Gastroesophageal sphincter (tissue), 4 donors: Measurements from ENCODE around the gene PCDHB9. TPM values are rescaled to one million over a fixed set of nuclear protein-coding genes. Genes with fewer than 3 reads are reported as not detected.
A peak's percentile ranks its signal among the peaks of the same experiment; 100 is the strongest.
"Not testable (repeated sequence)": the region's sequence is repeated elsewhere in the genome, so short reads cannot be mapped to it uniquely, and the experiment has no call there.

Experiments
- ATAC-seq: fragments of 150-250 bp; one replicate; pipeline ENCODE4 v1.9.1; 2016; ENCODE audit warnings: mild to moderate bottlenecking, moderate library complexity
- H3K27ac ChIP-seq, 4 donors: fragments of 200-600 bp; sonication (generic) in 3 of 4; 1 replicate in 3 of 4; 2 replicates in 1 of 4; pipeline ENCODE4 v1.5.1; 2016 to 2019
- H3K27me3 ChIP-seq: fragments of 200-600 bp; sonication (generic); one replicate; pipeline ENCODE4 v1.5.1; 2019
- H3K36me3 ChIP-seq, 2 donors: fragments of 200-600 bp; sonication (generic); one replicate each; pipeline ENCODE4 v1.5.1; 2019; ENCODE audit warnings: control low read depth in 1 of 2
- H3K4me1 ChIP-seq, 3 donors: fragments of 200-600 bp; sonication (generic); 1 replicate in 2 of 3; 2 replicates in 1 of 3; pipeline ENCODE4 v1.5.1; 2016 to 2019; ENCODE audit warnings: control low read depth in 2 of 3
- H3K4me3 ChIP-seq, 2 donors: fragments of 200-600 bp; sonication (generic); one replicate each; pipeline ENCODE4 v1.5.1; 2019; ENCODE audit warnings: mild to moderate bottlenecking in 1 of 2, moderate library complexity in 1 of 2
- H3K9me3 ChIP-seq, 3 donors: fragments of 200-600 bp; sonication (generic); one replicate each; pipeline ENCODE4 v1.5.1; 2017 to 2019; ENCODE audit warnings: control low read depth in 2 of 3
- CTCF ChIP-seq, 4 experiments: fragments of 200-600 bp in 2 of 4; fragments of 450-650 bp in 2 of 4; sonication (generic) in 1 of 4; IDR thresholded peaks; one replicate each; pipeline ENCODE4 v1.5.1; 2017 to 2019; ENCODE audit warnings: antibody characterized with exemption in 4 of 4, mild to moderate bottlenecking in 2 of 4, moderate library complexity in 2 of 4
- EP300 ChIP-seq: sonication (generic); formaldehyde crosslinking; IDR thresholded peaks from one replicate; pipeline ENCODE4 v1.6.1; 2017; ENCODE audit warnings: antibody characterized with exemption, mild to moderate bottlenecking
- POLR2A ChIP-seq, 2 donors: fragments of 450-650 bp; IDR thresholded peaks; one replicate each; pipeline ENCODE4 v1.6.1; 2017; ENCODE audit warnings: antibody characterized with exemption in 2 of 2, mild to moderate bottlenecking in 2 of 2, moderate library complexity in 1 of 2
- POLR2AphosphoS5 ChIP-seq: sonication (generic); formaldehyde crosslinking; IDR thresholded peaks from one replicate; pipeline ENCODE4 v1.6.1; 2017; ENCODE audit warnings: antibody characterized with exemption
- WGBS, 2 donors: methylation state at CpG; one replicate each; pipeline ENCODE4 v1.1.5; 2018; ENCODE audit warnings: low coverage in 1 of 2; 5-methylcytosine and 5-hydroxymethylcytosine counted together
- total RNA-seq, 4 donors: library from RNA; depleted of rRNA; stranded (reverse); fragments of >200 nt; gene quantifications; one replicate each; pipeline ENCODE4 v1.1.0, GENCODE V29; 2016

Gene PCDHB9
- 10 to 100 TPM in 1 of 4 donors, 1 to 10 TPM in 3; 1.9 to 10.9 (median 3.0) TPM for total RNA-seq

GRCh38 chr5:141186897-141187512 is at the start of gene PCDHB9:
TSS of gene PCDHB9 (plus strand) at chr5:141187161. CDS start at chr5:141187319, 158 bp downstream.
- 25 to 28% methylated on average over 7 of the region's 9 CpGs for WGBS, 2 donors
- peaks cover 48% of the 10 kb centered on the region for H3K27me3 ChIP-seq
- H3K4me1 ChIP-seq = no peaks in the 10 kb centered on the region
- H3K27ac ChIP-seq = no peak within 1 kb of the TSS
- no peak within 1 kb of the TSS for H3K4me3 ChIP-seq
- no peak for ATAC-seq
- TF ChIP-seq CTCF (IDR thresholded peaks at IDR 0.05) = peak in 1 of 4 experiments; percentile 17
- no peak for TF ChIP-seq POLR2AphosphoS5
- TF ChIP-seq POLR2A (IDR thresholded peaks at IDR 0.05) = no peak
- peaks cover 0 to 96% (median 0%) of the 10 kb centered on the region in 3 donors for H3K9me3 ChIP-seq
- H3K36me3 ChIP-seq = peaks cover 0 to 9% of the 10 kb centered on the region in 2 donors

GRCh38 chr5:141137346-141137745 is 49.6 kb upstream of the PCDHB9 start:
- H3K27ac ChIP-seq, H3K36me3 ChIP-seq, H3K4me3 ChIP-seq, ATAC-seq, H3K4me1 ChIP-seq: not testable (repeated sequence)
- 83% methylated on average over 5 of the region's 34 CpGs; no CpG with 5 or more reads in 1 of the 2 donors for WGBS, 2 donors
- Histone ChIP-seq H3K27me3 (peaks cover 18% of the 10 kb centered on the region), H3K9me3 (peaks cover 0 to 96% (median 2%) of the 10 kb centered on the region in 3 donors)

- TF ChIP-seq CTCF (IDR thresholded peaks at IDR 0.05) = peak in 1 of 4 experiments; percentile 27
- TF ChIP-seq POLR2AphosphoS5 = no peak
- Histone ChIP-seq H3K4me3 (peak within 1 kb of the TSS in 1 of 2 donors; percentile 6), H3K9me3 (peaks cover 0 to 89% (median 0%) of the 10 kb centered on the region in 3 donors), H3K27ac (no peak within 1 kb of the TSS), H3K36me3 (no peaks in the 10 kb centered on the region), H3K4me1 (no peaks in the 10 kb centered on the region), H3K27me3 (peaks cover 43% of the 10 kb centered on the region)
- no peak for ATAC-seq
- WGBS, 2 donors = 15 to 26% methylated on average over 18 of the region's 18 CpGs
These were observed 37.1 kb upstream of the PCDHB9 start, which contains the start of gene PCDHB6 for GRCh38 chr5:141149812-141150211. TSS of gene PCDHB6 (plus strand) at chr5:141150057. CDS start at chr5:141150258, 201 bp downstream.

- H3K4me3 ChIP-seq = peak overlapping the region in 1 of 2 donors; percentile 6
These were observed 36.6 kb upstream of the PCDHB9 start for GRCh38 chr5:141150224-141150992.

GRCh38 chr5:141150993-141151325 is 36.0 kb upstream of the PCDHB9 start:
- Histone ChIP-seq H3K9me3 (peaks cover 0 to 94% (median 0%) of the 10 kb centered on the region in 3 donors), H3K4me1 (no peaks in the 10 kb centered on the region), H3K27me3 (peaks cover 46% of the 10 kb centered on the region), H3K36me3 (no peaks in the 10 kb centered on the region), H3K4me3 (no peak overlapping the region), H3K27ac (no peak overlapping the region)
- WGBS, 2 donors = 7 to 53% methylated on average over 3 to 13 of the region's 13 CpGs
- no peak for ATAC-seq
- TF ChIP-seq CTCF (IDR thresholded peaks at IDR 0.05) (no peak), POLR2A (IDR thresholded peaks at IDR 0.05) (no peak), EP300 (no peak), POLR2AphosphoS5 (no peak)

More at GRCh38 chr5:141150224-141150992, 36.6 kb upstream of the PCDHB9 start:
- Histone ChIP-seq H3K36me3 (no peaks in the 10 kb centered on the region), H3K27me3 (peaks cover 45% of the 10 kb centered on the region), H3K27ac (no peak overlapping the region), H3K4me1 (no peaks in the 10 kb centered on the region), H3K9me3 (peaks cover 0 to 93% (median 0%) of the 10 kb centered on the region in 3 donors)
- WGBS, 2 donors = 36 to 64% methylated on average over 8 to 14 of the region's 33 CpGs
- TF ChIP-seq POLR2AphosphoS5 = no peak
- TF ChIP-seq CTCF (IDR thresholded peaks at IDR 0.05) = no peak
- no peak for TF ChIP-seq POLR2A (IDR thresholded peaks at IDR 0.05)
- no peak for TF ChIP-seq EP300
- ATAC-seq = no peak

- not testable (repeated sequence) for ATAC-seq, H3K27ac ChIP-seq, H3K4me3 ChIP-seq, H3K36me3 ChIP-seq, H3K4me1 ChIP-seq
- 9 to 19% methylated on average over 5 to 7 of the region's 41 CpGs for WGBS, 2 donors
- Histone ChIP-seq H3K27me3 (peaks cover 53% of the 10 kb centered on the region), H3K9me3 (peaks cover 0 to 98% (median 0%) of the 10 kb centered on the region in 3 donors)
These were observed 35.3 kb upstream of the PCDHB9 start for GRCh38 chr5:141151632-141152031.

- Histone ChIP-seq H3K27me3 (peaks cover 57% of the 10 kb centered on the region), H3K9me3 (peaks cover 0 to 98% (median 0%) of the 10 kb centered on the region in 3 donors)
- not testable (repeated sequence) for H3K4me1 ChIP-seq, H3K36me3 ChIP-seq, H3K27ac ChIP-seq, H3K4me3 ChIP-seq, ATAC-seq
- WGBS, 2 donors = no CpG with 5 or more reads among the region's 36 CpGs
These were observed 34.9 kb upstream of the PCDHB9 start for GRCh38 chr5:141152096-141152495.
